NCI-H526 treated with DMSO at 0.1 percent for 48 hours (cell line): ENCODE data around the gene NIPBL.
A peak's percentile ranks its signal among the peaks of the same experiment; 100 is the strongest.
"Not testable (repeated sequence)": the region's sequence is repeated elsewhere in the genome, so short reads cannot be mapped to it uniquely, and the experiment has no call there.

Experiments used
- DNase-seq: peaks from one replicate; lab custom pipeline; 2025; lab: John Stamatoyannopoulos, UW

The NIPBL gene

DNA sequence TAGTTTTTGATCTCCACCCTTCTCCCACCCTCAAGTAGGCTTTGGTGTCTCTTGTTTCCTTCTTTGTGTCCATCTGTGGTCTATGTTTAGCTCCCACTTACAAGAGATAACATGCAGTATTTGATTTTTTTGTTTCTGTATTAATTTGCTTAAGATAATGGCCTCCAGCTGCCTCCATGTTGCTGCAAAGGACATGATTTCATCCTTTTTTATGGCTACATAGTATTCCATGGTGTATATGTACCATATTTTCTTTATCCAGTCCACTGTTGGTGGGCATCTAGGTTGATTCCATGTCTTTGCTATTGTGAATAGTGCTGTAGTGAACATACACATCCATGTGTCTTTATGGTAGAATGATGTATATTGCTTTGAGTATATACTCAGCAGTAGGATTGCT is 24.5 kb downstream of the NIPBL start:
- DNase-seq: not testable (repeated sequence)

DNA sequence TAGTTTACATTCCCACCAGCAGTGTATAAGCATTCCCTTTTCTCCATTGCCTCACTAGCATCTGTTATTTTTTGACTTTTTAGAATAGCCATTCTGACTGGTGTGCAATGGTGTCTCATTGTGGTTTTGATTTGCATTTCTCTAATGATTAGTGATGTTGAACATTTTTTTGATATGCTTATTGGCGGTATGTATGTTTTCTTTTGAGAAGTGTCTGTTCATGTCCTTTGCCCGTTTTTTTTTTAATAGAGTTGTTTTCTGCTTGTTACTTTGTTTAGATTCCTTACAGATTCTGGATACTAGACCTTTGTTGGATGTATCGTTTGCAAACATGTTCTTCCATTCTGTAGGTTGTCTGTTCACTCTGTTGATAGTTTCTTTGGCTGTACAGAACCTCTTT is 25.3 kb downstream of the NIPBL start:
- DNase-seq: no peak

DNA sequence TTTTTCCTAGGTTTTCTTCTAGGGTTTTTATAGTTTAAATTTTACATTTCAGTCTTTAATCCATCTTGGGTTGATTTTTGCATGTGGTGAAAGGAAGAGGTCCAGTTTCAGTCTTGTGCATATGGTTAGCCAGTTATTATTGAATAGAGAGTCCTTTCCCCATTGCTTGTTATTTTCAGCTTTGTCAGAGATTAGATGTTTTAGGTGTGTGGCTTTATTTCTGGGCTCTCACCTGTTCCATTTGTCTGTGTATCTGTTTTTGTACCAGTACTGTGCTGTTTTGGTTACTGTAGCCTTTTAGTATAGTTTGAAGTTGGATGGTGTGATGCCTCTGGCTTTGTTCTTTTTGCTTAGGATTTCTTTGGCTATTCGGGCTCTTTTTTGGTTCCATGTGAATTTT is 25.8 kb downstream of the NIPBL start:
- DNase-seq: no peak

DNA sequence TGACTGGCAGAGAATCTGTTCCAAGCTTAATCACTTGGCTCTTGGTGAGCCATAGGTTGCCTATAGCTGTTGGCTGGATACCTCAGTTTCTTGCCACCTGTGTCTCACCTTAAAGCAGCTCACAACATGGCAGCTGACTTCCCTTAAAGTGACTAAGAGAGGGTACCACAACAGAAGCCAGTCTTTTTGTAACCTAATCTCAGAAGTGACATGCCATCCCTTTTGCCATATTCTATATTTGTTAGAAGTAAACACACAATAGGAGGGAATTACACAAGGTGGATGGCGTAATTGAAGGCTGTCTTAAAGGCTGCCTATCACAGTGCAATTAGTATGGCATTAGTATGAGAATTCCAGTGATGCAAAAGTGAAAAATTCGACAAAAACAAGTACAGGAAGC is 28.1 kb downstream of the NIPBL start:
- no peak for DNase-seq

DNA sequence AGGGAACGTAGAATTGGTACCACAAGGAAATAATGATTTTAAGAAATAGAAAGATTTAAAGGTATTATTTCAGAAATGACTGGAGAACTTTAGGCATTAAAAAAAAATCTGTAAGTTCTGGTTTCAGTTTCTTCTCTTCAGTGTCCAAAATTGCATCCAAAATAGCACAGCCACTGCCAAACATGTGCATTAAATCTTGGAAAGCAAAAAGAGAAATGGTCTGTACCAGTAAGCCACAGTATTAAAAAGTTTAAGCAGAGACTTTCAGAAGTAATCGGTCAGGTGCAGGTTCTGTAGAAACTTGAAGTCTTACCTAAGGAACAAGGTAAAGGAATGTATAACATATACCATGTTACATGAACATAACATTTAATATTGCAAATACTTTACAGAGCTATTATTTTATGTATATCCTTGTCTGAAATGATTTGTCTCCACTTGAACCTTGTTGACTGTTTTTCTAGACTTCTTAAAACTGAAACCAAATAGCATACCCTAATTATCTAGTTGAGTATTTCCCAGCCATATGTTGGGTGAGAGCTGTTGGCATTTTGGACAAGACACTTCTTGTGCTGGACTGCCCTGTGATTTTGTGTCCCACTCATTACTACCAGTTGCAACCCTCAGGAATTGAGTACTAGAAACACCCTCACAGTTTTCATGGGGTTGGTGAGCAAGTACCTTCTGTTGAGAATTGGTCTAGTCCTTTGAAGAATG is 32.1 kb downstream of the NIPBL start:
- DNase-seq: no peak

DNA sequence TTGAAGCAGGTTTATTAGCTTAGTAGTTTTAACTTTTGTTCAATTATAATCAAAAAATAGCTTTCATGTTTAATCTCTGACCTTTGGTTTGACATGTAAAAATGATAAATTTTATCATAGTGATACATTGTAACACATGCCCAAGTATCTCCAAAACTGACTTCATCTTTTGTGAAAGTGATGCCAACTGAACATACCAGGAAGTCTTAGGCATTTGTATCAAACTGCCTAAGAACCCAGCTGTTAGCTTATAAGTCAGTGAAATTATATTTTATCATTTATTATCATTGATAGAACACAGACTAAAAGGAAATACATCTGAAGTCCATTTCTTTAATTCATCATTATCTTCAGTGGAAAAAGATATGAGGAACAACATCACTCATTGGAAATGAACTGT is 39.1 kb downstream of the NIPBL start:
- DNase-seq: no peak

DNA sequence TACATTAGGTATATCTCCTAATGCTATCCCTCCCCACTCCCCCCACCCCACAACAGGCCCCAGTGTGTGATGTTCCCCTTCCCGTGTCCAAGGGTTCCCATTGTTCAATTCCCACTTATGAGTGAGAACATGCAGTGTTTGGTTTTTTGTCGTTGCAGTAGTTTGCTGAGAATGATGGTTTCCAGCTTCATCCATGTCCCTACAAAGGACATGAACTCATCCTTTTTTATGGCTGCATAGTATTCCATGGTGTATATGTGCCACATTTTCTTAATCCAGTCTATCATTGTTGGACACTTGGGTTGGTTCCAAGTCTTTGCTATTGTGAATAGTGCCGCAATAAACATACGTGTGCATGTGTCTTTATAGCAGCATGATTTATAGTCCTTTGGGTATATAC is 40.0 kb downstream of the NIPBL start:
- not testable (repeated sequence) for DNase-seq

DNA sequence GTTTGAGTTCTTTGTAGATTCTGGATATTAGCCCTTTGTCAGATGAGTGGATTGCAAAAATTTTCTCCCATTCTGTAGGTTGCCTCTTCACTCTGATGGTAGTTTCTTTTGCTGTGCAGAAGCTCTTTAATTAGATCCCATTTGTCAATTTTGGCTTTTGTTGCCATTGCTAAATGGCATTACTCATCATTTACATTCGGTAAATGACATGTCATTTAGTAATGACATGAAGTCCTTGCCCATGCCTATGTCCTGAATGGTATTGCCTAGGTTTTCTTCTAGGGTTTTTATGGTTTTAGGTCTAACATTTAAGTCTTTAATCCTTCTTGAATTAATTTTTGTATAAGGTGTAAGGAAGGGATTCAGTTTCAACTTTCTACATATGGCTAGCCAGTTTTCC is 40.8 kb downstream of the NIPBL start:
- DNase-seq: not testable (repeated sequence)

DNA sequence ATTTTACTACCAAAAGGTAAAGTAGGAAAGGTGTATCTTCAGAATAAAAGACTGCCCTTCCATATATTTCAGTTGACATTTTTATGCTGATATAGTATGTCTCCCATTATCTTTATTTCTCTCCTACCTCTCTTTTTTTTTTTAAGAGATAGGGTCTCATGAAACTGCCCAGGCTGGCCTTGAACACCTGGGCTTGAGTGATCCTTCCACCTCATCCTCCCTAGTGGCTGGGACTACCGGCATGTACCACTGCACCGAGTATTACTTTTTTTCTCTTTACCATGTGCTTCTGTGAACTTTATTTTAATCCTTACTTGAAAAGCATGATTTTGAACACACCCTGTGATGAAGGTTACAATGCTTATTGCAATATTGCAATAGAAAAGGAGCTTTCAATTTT is 42.7 kb downstream of the NIPBL start:
- no peak for DNase-seq

DNA sequence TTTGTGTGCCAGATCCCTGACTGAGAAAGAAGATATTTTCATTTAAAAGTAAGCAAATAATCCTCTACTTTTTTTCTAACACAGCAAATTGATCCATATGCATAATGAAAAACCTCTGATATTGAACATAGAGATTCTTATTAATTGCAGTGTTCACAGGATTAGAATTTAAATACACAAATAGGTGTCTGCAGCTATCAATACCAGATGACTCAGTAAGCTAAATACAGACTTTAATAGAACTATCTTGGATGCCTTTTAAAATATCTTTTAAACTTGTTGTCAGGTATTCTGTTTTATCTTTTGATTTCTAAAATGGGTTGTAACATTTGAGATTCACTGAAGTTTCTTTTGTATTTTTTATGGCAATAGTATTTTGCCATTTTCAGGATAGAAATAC is 43.1 kb downstream of the NIPBL start:
- no peak for DNase-seq

DNA sequence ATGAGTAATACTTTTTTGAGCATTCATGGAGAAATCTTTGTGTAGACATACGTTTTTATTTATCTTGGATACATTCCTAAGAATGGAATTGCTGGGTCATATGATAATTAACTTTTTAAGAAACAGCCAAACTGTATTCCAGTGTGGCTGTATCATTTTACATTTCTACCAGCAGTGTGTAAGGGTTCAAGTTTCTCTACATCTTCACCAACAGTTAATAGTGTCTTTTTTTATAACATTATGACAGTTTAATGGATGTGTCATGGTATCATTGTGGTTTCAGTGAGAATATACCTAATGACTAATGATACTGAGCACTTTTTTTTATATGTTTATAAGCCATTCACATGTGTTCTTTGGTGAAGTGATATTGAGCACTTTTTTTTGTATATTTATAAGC is 52.4 kb downstream of the NIPBL start:
- no peak for DNase-seq

DNA sequence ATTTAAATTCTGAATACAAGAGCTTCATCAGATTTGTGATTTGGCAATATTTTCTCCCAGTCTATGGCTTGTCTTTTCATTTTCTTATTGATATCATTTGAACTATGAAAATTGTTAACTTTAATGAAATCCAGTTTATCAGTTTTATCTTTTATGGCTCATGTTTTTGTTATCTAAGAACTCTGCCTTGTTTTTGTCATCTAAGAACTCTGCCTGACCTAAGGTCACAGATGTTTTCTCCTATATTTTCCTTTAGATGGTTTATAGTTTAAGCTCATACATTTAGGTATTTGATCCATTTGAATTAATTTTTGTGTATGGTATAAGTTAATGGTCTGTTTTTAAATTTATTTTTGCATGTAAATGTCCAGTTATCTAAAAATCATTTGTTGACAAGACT is 52.9 kb downstream of the NIPBL start:
- no peak for DNase-seq

DNA sequence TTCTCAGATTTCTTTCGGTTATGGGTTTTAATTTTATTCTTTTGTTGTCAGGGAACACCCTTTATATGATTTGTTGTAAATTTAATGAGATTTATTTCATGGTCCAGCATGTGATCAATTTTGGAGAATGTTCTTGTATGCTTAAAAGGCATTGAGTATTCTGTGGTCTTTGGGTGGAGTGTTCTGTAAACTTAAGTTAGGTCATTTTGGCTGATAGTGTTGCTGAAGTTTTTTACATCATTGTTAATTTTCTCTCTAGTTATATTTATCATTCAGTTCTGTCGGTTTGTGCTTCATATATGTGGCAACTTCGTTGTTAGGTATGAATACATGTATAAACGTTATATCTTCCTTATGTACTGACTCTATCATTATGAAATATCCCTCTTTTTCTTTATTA is 55.5 kb downstream of the NIPBL start:
- DNase-seq: no peak

DNA sequence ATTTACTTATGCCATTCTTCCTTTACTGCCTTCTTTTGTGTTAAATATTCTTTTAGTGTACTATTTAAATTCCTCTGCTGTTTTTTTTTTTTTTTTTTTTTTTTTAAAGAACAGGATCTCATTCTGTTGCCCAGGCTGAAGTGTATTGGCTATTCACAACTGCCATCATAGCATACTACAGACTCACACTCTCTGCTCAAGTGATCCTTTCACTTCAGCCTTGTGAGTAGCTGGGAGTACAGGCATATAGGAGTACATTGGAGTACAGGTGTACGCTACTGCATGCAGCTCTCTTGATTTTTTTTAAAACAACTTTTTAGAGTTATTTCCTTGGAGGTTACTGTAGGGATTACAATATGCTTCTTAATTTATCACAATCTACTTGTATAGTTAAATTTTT is 56.1 kb downstream of the NIPBL start:
- DNase-seq: no peak

DNA sequence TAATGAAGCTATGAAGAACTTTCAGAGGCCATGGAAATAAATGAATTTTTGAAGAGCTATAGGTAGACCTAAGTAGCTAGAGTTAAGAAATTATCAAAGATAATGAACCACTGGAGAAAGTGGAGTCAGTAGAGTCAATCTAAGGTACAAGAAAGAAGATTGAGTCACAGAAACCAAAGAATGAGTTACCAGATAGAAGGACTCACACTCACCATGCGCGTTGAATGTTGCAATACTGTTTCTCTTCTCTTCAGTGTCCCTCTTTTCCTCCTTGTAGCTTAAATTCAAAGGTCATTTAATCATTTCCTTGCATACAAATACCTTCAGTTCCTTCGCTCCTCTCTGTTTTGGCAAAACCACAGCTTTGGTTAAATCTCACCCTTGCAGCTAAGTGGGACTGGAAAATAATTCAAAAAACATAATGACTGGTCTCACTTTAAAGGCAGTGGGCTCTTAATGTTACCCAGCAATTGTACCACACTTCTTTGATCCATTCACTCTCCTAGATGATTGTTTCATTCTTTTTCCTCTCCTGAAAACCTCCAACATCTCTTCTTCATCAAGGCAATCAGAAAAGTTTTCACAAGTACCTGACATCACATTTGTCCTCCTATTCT is 58.3 kb downstream of the NIPBL start:
- no peak for DNase-seq

DNA sequence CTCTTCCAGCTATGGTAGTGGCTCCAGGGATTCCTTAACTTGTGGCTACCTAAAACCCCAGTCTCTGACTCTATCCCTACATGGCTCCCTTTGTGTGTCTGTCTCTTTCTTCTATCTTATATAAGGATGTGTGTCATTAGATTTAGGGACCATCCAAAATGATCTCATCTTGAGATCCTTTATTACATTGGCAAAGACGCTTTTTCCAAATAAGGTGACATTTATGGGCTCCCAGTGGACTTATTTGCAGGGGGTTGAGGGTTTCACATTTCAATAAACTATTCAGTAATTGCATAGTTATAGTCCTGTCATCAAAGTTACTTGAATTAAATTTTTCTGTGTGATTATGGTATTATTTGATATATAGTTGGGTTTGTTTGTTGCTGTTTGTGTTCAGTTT is 59.2 kb downstream of the NIPBL start:
- no peak for DNase-seq

DNA sequence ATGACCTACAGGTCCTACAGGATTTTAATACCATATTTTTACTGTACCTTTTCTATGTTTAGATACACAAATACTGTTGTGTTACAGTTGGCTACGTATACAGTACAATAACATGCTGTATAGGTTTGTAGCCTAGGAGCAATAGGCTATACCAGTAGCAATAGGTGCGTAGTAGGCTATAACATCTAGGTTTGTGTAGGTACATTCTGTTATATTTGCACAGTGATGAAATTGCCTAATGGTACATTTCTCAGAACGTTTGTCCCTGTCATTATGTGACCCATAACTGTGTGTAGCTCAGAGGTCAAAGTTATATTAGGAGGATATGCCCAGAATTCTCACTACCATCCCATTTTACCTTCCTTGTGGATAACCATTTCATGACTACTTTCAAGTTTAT is 59.7 kb downstream of the NIPBL start:
- DNase-seq: no peak

DNA sequence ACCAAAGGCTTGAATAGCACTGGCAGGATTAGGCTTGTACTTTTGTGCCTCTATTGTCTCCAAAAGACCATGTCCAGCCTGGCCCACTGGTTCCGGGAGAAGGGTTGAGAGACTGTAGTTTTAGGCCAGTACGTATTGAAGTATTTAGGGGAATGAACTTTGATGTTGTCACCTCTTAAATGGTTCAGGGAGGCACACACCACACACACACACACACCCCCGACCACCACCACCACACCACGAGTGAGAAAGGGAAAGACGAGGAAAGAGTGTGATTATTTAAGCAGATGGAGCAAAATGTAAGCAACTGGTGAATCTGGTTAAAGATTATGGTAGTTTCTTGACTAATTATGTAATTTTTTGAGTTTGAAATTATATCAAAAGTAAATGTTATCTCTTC is 61.6 kb downstream of the NIPBL start:
- DNase-seq: no peak

DNA sequence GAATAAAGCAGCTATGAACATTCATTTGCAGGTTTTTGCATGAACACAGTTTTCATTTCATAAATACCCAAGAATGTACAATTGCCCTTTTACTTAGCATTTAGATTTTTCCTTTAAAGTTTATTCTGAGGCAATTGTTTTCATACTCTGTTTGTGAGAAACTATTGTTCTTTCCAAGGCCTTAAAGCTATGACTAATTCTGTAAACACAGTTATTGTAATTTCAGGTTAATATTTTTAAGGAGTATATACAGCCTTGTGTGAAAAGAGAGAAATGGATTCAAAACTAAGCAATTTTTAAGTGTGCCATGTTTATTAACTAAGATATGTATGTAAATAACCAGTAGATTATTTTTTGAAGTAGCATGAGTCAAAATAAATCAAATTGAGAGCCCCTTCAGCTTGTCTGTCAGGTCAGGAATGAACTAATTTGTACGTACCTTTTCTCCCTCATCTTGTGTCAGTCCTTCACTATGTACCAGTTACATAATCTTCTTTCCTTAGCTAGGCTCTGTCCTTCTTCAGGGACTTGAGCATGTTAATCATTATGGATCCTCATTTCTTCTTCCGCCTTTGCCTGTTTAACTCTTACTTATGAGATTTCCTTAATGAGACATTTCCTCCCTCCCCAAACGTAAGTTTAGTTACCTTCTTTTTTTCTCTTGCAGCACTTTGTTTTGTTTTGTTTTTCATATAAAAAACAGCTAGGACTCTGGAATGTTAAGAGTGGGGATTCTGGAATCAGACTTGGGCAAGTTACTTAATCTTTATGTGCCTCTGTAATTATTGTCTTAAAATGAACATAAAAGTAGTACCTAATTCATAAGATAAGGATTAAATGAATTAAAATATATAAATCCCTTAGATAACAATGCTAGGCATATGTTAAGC is 63.6 kb downstream of the NIPBL start:
- no peak for DNase-seq

DNA sequence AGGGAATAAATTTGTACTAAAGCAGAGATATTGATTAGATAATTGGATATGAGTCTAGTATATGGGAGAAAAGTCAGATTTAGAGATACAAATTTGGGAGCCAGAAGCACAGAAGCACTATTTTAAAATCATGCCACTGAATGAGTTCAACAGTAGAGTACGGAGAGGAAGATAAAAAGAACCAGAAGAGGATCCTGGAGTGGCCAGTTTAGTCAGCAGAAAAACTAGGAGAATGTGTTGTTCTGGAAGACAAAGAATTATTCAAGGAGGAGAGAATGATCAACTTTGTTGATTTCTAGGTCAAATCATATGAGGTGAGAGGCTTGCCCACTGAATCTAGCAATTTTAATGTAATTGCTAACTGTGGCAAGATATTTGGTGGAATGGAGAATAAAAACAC is 67.0 kb downstream of the NIPBL start:
- no peak for DNase-seq

DNA sequence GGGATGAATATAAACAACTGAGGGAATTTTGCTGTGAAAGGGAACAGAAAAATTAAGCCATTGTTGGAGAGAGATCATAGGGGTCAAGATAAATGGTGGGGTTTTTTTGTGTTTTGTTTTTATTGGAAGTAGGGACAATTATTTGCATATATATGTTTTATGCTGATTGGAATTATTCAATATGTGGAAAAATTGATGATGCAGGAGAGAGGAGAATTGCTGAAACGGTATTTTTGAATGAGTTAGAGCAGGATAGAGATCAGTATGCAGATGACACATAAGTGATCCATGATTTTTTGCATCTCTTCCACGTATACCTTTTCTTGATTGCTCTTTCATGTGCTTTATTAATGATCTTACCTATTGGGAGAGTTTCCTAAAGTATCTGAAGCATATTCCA is 67.5 kb downstream of the NIPBL start:
- DNase-seq: no peak

DNA sequence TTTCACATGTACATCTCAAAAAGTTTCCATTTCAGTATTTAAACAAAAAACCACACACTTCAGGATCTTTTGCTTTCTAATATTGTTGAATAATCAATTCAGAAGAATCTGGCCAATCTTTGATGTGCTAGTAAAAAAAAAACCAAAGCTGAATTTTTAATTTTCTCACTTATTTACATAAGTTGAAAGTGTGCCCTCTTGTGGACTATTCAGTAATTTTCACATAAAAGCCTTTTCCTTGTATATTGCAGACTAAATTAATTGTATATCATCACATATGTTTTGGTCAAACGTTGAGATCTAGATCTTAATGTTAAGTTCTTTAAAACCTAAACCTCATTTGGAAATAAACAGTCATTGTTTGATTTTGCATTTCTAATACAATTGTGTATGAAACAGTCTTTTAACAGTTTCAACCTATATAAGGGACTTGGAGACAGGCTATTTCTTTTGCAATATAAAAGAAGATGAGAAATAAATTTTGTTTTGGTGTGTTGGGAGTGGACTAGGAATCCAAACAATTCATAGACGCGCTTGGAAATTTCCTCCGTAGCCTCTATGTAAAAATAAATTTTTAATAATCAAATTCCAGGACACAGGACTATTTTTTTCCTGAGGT is 68.1 kb downstream of the NIPBL start:
- peak; percentile 66 for DNase-seq

DNA sequence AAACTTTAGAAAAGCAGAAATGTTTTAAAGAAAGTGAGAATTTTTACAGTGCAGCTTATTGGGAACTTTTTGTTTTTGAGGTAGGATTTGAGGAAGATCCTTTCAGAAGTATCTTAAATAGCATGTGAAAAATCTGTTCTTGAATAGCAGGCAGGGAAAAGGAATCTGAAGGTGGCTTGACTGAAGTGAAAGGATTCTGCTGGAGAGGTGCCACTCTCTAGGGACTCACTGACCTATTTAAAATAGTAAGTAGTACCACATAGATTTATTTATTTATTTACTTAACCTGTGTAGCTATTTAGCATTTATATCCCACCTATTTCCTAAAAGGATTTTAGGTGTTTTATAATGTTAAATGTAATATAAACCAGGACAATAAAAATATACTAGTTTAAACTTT is 69.1 kb downstream of the NIPBL start:
- DNase-seq: no peak
